ENCODE measurements around the gene GSTK1.

- no peak for TF ChIP-seq BMI1 (IDR thresholded peaks at IDR 0.05; ENCODE audit: low read length)
- TF ChIP-seq MYC (IDR thresholded peaks at IDR 0.05; ENCODE audit: low read depth, low read length) = no peak
- TF ChIP-seq MYC (CRISPR knock-in tag; IDR thresholded peaks at IDR 0.05; ENCODE audit: borderline replicate concordance, low read depth) = no peak
- no peak for TF ChIP-seq U2AF1 (optimal IDR thresholded peaks at IDR 0.05; ENCODE audit: low read depth, low read length)
- TF ChIP-seq, protein P1, sequence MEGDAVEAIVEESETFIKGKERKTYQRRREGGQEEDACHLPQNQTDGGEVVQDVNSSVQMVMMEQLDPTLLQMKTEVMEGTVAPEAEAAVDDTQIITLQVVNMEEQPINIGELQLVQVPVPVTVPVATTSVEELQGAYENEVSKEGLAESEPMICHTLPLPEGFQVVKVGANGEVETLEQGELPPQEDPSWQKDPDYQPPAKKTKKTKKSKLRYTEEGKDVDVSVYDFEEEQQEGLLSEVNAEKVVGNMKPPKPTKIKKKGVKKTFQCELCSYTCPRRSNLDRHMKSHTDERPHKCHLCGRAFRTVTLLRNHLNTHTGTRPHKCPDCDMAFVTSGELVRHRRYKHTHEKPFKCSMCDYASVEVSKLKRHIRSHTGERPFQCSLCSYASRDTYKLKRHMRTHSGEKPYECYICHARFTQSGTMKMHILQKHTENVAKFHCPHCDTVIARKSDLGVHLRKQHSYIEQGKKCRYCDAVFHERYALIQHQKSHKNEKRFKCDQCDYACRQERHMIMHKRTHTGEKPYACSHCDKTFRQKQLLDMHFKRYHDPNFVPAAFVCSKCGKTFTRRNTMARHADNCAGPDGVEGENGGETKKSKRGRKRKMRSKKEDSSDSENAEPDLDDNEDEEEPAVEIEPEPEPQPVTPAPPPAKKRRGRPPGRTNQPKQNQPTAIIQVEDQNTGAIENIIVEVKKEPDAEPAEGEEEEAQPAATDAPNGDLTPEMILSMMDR (IDR thresholded peaks at IDR 0.05 in 2 of 3, conservative IDR thresholded peaks at IDR 0.05 in 1 of 3; ENCODE audit: insufficient read depth in 2 of 3, low read depth in 1 of 3, low read length in 3 of 3) = no peak
- no peak for TF ChIP-seq CHD1 (IDR thresholded peaks at IDR 0.05; ENCODE audit: low read length)
- TF ChIP-seq RBBP5 (IDR thresholded peaks at IDR 0.05; ENCODE audit: borderline replicate concordance, insufficient read depth, low read length, poor library complexity, severe bottlenecking) = no peak
- TF ChIP-seq, protein P2, sequence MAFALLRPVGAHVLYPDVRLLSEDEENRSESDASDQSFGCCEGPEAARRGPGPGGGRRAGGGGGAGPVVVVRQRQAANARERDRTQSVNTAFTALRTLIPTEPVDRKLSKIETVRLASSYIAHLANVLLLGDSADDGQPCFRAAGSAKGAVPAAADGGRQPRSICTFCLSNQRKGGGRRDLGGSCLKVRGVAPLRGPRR (CRISPR knock-in tag; IDR thresholded peaks at IDR 0.05) = no peak
Measured at GRCh38 chr7:143256932-143257331, 6.3 kb upstream of the GSTK1 start.

Measured in K562 (cell line).